ENCODE data around the gene NUDT14. TPM values are rescaled to one million over a fixed set of nuclear protein-coding genes. Genes with fewer than 3 reads are reported as not detected.

NUDT14 gene
- total RNA-seq, 6 experiments from 2014 or later: 9.0 to 27.4 (median 11.4) TPM

DNA sequence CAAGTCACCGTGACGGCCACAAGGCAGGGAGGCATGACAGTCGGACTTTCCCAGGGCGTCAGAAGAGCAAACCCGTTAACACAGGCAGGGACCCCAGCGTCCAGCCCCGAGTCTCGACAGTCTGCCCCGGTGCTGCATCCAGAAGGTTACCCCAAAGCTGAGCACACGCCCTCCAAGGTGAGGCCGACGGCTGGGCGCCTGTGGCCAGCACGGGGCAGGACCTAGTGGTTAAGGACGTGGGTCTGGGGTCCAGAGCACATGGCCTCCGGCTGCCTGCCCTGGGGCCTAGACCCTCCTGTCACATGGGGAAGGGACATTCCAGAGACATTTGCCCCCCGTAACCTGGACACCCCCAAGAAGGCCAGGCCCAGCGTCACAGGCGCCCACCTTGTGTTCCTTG is 37.5 kb upstream of the NUDT14 start:
- no peak for ATAC-seq

DNA sequence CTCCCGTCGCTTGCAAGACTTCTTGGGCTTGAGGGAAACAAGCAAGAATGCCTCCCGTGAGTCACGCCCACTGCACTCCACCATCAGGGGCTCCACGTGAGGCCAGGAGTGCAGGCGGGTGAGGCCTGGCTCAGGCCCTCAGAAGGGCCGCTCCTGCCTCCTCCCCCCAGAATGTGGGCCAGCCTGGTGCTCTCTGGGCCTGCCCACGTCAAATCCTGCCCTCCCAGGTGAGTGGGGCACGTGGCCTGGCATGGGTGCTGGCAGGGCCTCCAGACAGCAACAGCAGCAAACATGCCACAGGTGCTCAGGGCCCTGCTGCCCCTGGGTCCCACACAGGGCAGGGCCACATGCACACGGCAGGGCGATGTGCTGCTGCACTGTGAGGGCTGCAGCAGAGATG is 36.7 kb upstream of the NUDT14 start:
- Histone ChIP-seq H3K27ac (no peak overlapping the region), H3K36me3 (peaks cover 0 to 6% (median 0%) of the 10 kb centered on the region in 4 donors), H3K27me3 (no peaks in the 10 kb centered on the region), H3K4me3 (no peak overlapping the region), H3K4me1 (no peaks in the 10 kb centered on the region), H3K9me3 (no peaks in the 10 kb centered on the region)
- 100% methylated on average over 2 of the region's 11 CpGs for WGBS (ENCODE audit: insufficient coverage, low coverage, low lambda C conversion rate, missing lambda C conversion rate)
- TF ChIP-seq, protein P1, sequence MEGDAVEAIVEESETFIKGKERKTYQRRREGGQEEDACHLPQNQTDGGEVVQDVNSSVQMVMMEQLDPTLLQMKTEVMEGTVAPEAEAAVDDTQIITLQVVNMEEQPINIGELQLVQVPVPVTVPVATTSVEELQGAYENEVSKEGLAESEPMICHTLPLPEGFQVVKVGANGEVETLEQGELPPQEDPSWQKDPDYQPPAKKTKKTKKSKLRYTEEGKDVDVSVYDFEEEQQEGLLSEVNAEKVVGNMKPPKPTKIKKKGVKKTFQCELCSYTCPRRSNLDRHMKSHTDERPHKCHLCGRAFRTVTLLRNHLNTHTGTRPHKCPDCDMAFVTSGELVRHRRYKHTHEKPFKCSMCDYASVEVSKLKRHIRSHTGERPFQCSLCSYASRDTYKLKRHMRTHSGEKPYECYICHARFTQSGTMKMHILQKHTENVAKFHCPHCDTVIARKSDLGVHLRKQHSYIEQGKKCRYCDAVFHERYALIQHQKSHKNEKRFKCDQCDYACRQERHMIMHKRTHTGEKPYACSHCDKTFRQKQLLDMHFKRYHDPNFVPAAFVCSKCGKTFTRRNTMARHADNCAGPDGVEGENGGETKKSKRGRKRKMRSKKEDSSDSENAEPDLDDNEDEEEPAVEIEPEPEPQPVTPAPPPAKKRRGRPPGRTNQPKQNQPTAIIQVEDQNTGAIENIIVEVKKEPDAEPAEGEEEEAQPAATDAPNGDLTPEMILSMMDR (IDR thresholded peaks at IDR 0.05): no peak
- no peak for TF ChIP-seq POLR2A (IDR thresholded peaks at IDR 0.05)
- DNase-seq (no peak), ATAC-seq (no peak)
- intact Hi-C loops (cut with DNase I): loop anchor here in 1 of 2 donors (10.0 kb wide), 1 partner anchor 47 kb away; no protein-coding TSS in a partner anchor

More for the DNA sequence above, 37.5 kb upstream of the NUDT14 start:
- no peak overlapping the region for H3K4me3 ChIP-seq
- no peaks in the 10 kb centered on the region for H3K9me3 ChIP-seq
- WGBS (ENCODE audit: insufficient coverage, low coverage, low lambda C conversion rate, missing lambda C conversion rate): 100% methylated on average over 3 of the region's 19 CpGs
- H3K27ac ChIP-seq: no peak overlapping the region
- intact Hi-C loops (cut with DNase I): loop anchor here in 1 of 2 donors (10.0 kb wide), 1 partner anchor 46 kb away; no protein-coding TSS in a partner anchor
- H3K27me3 ChIP-seq: no peaks in the 10 kb centered on the region
- no peak for DNase-seq
- no peak for TF ChIP-seq POLR2A (IDR thresholded peaks at IDR 0.05)
- TF ChIP-seq, protein P1 (IDR thresholded peaks at IDR 0.05): no peak
- no peaks in the 10 kb centered on the region for H3K4me1 ChIP-seq
- H3K36me3 ChIP-seq: peaks cover 0 to 6% (median 0%) of the 10 kb centered on the region in 4 donors

DNA sequence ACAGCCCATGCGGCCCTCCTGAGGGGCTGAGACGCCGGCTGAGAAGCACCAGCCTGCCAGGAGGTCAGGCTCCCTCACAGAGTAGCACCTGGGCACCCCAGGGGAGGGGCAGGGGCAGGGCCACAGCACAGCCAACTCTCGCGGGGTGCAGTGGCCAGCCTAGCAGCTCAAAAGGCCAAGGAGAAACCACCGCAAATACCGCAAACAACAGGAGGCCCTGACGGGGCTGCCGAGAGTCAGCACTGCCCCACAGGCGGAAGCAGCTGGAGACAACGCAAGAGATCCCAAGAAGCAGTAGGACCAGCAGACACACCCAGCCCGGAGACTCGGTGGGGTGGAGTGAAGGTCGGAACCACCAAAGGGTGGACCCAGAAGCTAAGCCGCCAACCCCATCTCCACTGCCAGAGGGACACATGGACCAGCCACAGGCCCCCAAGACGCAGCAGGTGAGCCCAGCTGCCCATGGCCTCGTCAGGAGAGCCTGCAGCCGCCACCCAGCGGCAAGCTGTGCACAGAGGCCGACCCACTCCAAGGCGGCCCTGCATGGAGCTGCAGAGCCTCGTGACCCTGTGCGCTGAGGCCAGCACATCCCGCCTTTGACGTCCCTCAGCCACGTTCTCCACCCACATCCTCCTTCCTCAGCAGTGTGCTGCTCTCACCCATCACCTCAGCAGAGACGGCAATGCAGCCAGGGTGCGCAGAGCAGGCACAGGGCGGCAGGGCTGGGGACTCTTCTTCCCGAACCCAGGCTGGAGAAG is 35.6 kb upstream of the NUDT14 start:
- intact Hi-C loops (cut with DNase I): loop anchor here in 1 of 2 donors (10.0 kb wide), 1 partner anchor 48 kb away; no protein-coding TSS in a partner anchor
- Histone ChIP-seq H3K4me3 (no peak overlapping the region), H3K27me3 (no peaks in the 10 kb centered on the region), H3K36me3 (peaks cover 0 to 6% (median 0%) of the 10 kb centered on the region in 4 donors), H3K9me3 (no peaks in the 10 kb centered on the region), H3K4me1 (no peaks in the 10 kb centered on the region), H3K27ac (no peak overlapping the region)
- TF ChIP-seq, protein P1 (IDR thresholded peaks at IDR 0.05): no peak
- TF ChIP-seq POLR2A (IDR thresholded peaks at IDR 0.05): no peak
- ATAC-seq (no peak), DNase-seq (no peak)
- whole genome bisulfite sequencing (ENCODE audit: insufficient coverage, low coverage, low lambda C conversion rate, missing lambda C conversion rate): 100% methylated on average over 1 of the region's 30 CpGs

DNA sequence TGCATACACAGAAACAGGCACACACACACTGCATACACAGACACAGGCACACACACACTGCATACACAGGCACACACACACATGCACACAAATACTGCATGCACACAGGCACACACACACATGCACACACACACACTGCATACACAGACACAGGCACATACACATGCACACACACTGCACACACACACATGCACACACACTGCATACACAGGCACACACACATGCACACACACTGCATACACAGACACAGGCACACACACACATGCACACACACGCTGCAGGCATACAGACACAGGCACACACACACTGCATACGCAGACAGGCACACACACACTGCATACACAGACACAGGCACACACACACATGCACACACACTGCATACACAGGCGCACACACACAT is 34.5 kb upstream of the NUDT14 start:
- no peaks in the 10 kb centered on the region for H3K27me3 ChIP-seq
- no peak for TF ChIP-seq POLR2A (IDR thresholded peaks at IDR 0.05)
- TF ChIP-seq, protein P1 (IDR thresholded peaks at IDR 0.05): no peak
- no peak overlapping the region for H3K4me3 ChIP-seq
- H3K9me3 ChIP-seq: no peaks in the 10 kb centered on the region
- peaks cover 0 to 6% (median 0%) of the 10 kb centered on the region in 4 donors for H3K36me3 ChIP-seq
- WGBS (ENCODE audit: insufficient coverage, low coverage, low lambda C conversion rate, missing lambda C conversion rate): no CpG with 5 or more reads among the region's 3 CpGs
- intact Hi-C loops (cut with DNase I): loop anchor here in 1 of 2 donors (10.0 kb wide), 1 partner anchor 49 kb away; no protein-coding TSS in a partner anchor
- ATAC-seq (no peak), DNase-seq (no peak)
- H3K27ac ChIP-seq: no peak overlapping the region
- H3K4me1 ChIP-seq: no peaks in the 10 kb centered on the region
